ENCODE measurements around the gene C10orf90. TPM values are rescaled to one million over a fixed set of nuclear protein-coding genes. Genes with fewer than 3 reads are reported as not detected.
A peak's percentile ranks its signal among the peaks of the same experiment; 100 is the strongest.

The C10orf90 gene
- total RNA-seq, 1 experiment from 2014 or later, result 0.18 TPM

GRCh38 chr10:126408953-126409641, 261.4 kb downstream of the C10orf90 start:
- Histone ChIP-seq H3K4me3 (ENCODE audit: low read length) (no peak overlapping the region), H3K9me3 (ENCODE audit: low read length) (no peaks in the 10 kb centered on the region), H3F3A (ENCODE audit: low read length, unreplicated experiment) (no peaks in the 10 kb centered on the region), H3K27me3 (ENCODE audit: low read length) (no peaks in the 10 kb centered on the region), H3K27ac (ENCODE audit: low read length) (no peak overlapping the region), H3K79me2 (ENCODE audit: low read length) (no peaks in the 10 kb centered on the region), H3K36me3 (ENCODE audit: low read depth, low read length) (no peaks in the 10 kb centered on the region), H3K9me2 (replicated peaks; ENCODE audit: low read length) (no peaks in the 10 kb centered on the region), H3K4me2 (ENCODE audit: low read length) (no peak overlapping the region), H3K9ac (ENCODE audit: low read length) (no peak overlapping the region), H4K20me1 (ENCODE audit: low read length) (no peaks in the 10 kb centered on the region), H2AFZ (ENCODE audit: low read length) (no peak overlapping the region), H3K4me1 (ENCODE audit: insufficient read depth, low read length) (no peaks in the 10 kb centered on the region; the same call in 1 of the 2 replicates)
- BruUV-seq (replicated peaks), result no TSS peak
- no peak for TF ChIP-seq EZH2phosphoT487 (IDR thresholded peaks at IDR 0.05; ENCODE audit: borderline replicate concordance, low read length)
- no peak for TF ChIP-seq EZH2 (IDR thresholded peaks at IDR 0.05; ENCODE audit: low read length, unreplicated experiment)
- no peak for TF ChIP-seq CTCF (conservative IDR thresholded peaks at IDR 0.05; ENCODE audit: low read depth, low read length)
- ChIA-PET CTCF (no interaction called here), POLR2A (ENCODE audit: unreplicated experiment) (no interaction called here)
- ATAC-seq (no peak), DNase-seq (no peak)
- intact Hi-C loops (cut with micrococcal nuclease), result no loop called here

GRCh38 chr10:126407831-126408230, 262.7 kb downstream of the C10orf90 start:
- no peaks in the 10 kb centered on the region for H3K36me3 ChIP-seq (ENCODE audit: low read depth, low read length)
- no peaks in the 10 kb centered on the region for H3K79me2 ChIP-seq (ENCODE audit: low read length)
- H3K9me2 ChIP-seq (replicated peaks; ENCODE audit: low read length), result no peaks in the 10 kb centered on the region
- no peaks in the 10 kb centered on the region for H3K27me3 ChIP-seq (ENCODE audit: low read length)
- H4K20me1 ChIP-seq (ENCODE audit: low read length), result no peaks in the 10 kb centered on the region
- ChIA-PET POLR2A (ENCODE audit: unreplicated experiment) (no interaction called here), CTCF (interaction anchor here (0.6 to 0.8 kb wide), 2 partner anchors 230 to 425 kb away, joined by 7 to 8 read pairs; no protein-coding TSS in a partner anchor)
- no TSS peak for BruUV-seq (replicated peaks)
- no peaks in the 10 kb centered on the region; the same call in 1 of the 2 replicates for H3K4me1 ChIP-seq (ENCODE audit: insufficient read depth, low read length)
- DNase-seq (peak; percentile 61), ATAC-seq (peak; percentile 54)
- no peak overlapping the region for H3K9ac ChIP-seq (ENCODE audit: low read length)
- H3K4me3 ChIP-seq (ENCODE audit: low read length), result no peak overlapping the region
- TF ChIP-seq EZH2phosphoT487 (IDR thresholded peaks at IDR 0.05; ENCODE audit: borderline replicate concordance, low read length) (no peak), CTCF (conservative IDR thresholded peaks at IDR 0.05; ENCODE audit: low read depth, low read length) (no peak), EZH2 (IDR thresholded peaks at IDR 0.05; ENCODE audit: low read length, unreplicated experiment) (no peak)
- H2AFZ ChIP-seq (ENCODE audit: low read length), result no peak overlapping the region
- H3K27ac ChIP-seq (ENCODE audit: low read length), result no peak overlapping the region
- H3F3A ChIP-seq (ENCODE audit: low read length, unreplicated experiment), result no peaks in the 10 kb centered on the region
- no peak overlapping the region for H3K4me2 ChIP-seq (ENCODE audit: low read length)
- H3K9me3 ChIP-seq (ENCODE audit: low read length), result no peaks in the 10 kb centered on the region
- intact Hi-C loops (cut with micrococcal nuclease), result no loop called here

GRCh38 chr10:126405239-126405775, 265.2 kb downstream of the C10orf90 start:
- no peaks in the 10 kb centered on the region for H3K27me3 ChIP-seq (ENCODE audit: low read length)
- H3K4me2 ChIP-seq (ENCODE audit: low read length), result no peak overlapping the region
- no peaks in the 10 kb centered on the region for H3K36me3 ChIP-seq (ENCODE audit: low read depth, low read length)
- H3K9me3 ChIP-seq (ENCODE audit: low read length), result no peaks in the 10 kb centered on the region
- ATAC-seq (no peak), DNase-seq (no peak)
- no peaks in the 10 kb centered on the region for H4K20me1 ChIP-seq (ENCODE audit: low read length)
- no peak overlapping the region for H3K4me3 ChIP-seq (ENCODE audit: low read length)
- no peaks in the 10 kb centered on the region for H3K79me2 ChIP-seq (ENCODE audit: low read length)
- no peak overlapping the region for H2AFZ ChIP-seq (ENCODE audit: low read length)
- ChIA-PET CTCF (no interaction called here), POLR2A (ENCODE audit: unreplicated experiment) (no interaction called here)
- no peak overlapping the region for H3K27ac ChIP-seq (ENCODE audit: low read length)
- no TSS peak for BruUV-seq (replicated peaks)
- H3K9me2 ChIP-seq (replicated peaks; ENCODE audit: low read length), result no peaks in the 10 kb centered on the region
- H3K4me1 ChIP-seq (ENCODE audit: insufficient read depth, low read length), result no peaks in the 10 kb centered on the region; the same call in 1 of the 2 replicates
- H3F3A ChIP-seq (ENCODE audit: low read length, unreplicated experiment), result no peaks in the 10 kb centered on the region
- TF ChIP-seq EZH2phosphoT487 (IDR thresholded peaks at IDR 0.05; ENCODE audit: borderline replicate concordance, low read length) (no peak), CTCF (conservative IDR thresholded peaks at IDR 0.05; ENCODE audit: low read depth, low read length) (no peak), EZH2 (IDR thresholded peaks at IDR 0.05; ENCODE audit: low read length, unreplicated experiment) (no peak)
- intact Hi-C loops (cut with micrococcal nuclease), result no loop called here
- H3K9ac ChIP-seq (ENCODE audit: low read length), result no peak overlapping the region
